SK-N-MC (cell line): ENCODE results near the gene FAM131B.

Source experiments
- EZH2 ChIP-seq: fragments of 200-600 bp; sonication (generic); IDR thresholded peaks from one replicate; pipeline ENCODE4 v1.6.1; 2017; ENCODE audit warnings: antibody characterized with exemption
- FOXP2 ChIP-seq: optimal IDR thresholded peaks from 2 replicates; pipeline ENCODE3; 2011; ENCODE audit warnings: mild to moderate bottlenecking, moderate library complexity; ENCODE audit not compliant: insufficient read depth; ENCODE audit errors: extremely low read length, control extremely low read depth
- POLR2AphosphoS5 ChIP-seq: IDR thresholded peaks from 2 replicates; pipeline ENCODE4 v1.6.1; 2012; ENCODE audit warnings: mild to moderate bottlenecking, low read depth, low read length, borderline replicate concordance

DNA sequence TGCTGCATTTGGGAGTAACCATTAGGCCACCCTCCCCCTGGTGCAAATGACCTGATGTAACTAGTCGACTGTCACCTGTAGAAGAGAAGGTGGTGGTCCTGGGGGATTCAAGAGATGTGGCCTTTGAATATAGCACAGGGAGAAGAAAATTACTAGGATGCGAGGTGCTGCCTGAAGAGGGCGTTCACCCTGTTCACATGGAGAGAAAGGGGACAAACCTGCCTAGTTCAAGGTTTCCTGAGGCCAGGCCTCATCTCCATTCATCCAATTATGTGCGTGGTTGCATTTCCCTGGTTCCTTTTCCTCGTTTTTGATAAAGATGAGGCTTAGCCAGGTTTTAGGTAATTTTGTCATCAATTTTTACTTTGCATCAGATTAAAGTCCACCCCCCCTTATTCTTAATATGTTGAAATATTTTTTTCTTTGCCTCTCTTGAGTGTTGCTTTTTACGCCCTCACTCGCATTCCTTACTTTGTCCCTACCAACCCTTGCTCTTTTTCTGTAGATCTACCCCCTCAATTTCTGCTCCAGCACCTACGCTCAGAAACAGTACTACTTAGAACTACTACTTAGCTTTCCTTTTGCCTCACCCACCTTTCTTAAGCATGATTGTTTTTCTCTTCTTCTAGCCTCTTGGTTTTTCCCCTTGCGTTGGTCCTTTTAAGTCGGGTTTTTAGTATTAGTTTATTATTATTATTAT is 32.9 kb downstream of the FAM131B start:
- TF ChIP-seq EZH2 (no peak), POLR2AphosphoS5 (no peak), FOXP2 (no peak)
